Stimulated activated CD4-positive, alpha-beta T cell treated with anti-CD3 and anti-CD28 coated beads, Interleukin-2, amount 100 ng/mL, for 24 hours (primary cell): ENCODE data around the gene SYNE2.
"Not testable (repeated sequence)": the region's sequence is repeated elsewhere in the genome, so short reads cannot be mapped to it uniquely, and the experiment has no call there.

Experiments used
- DNase-seq, 2 donors: peaks; one replicate each; pipeline ENCODE4 v3.0.0-alpha.2; 2020

The SYNE2 gene

GRCh38 chr14:63852817-63853731 lies at the start of gene SYNE2:
SYNE2 (plus strand) TSS chr14:63853004; CDS start chr14:63909149, 56,145 bp downstream.
- DNase-seq = peak; percentile 82 to 88

GRCh38 chr14:63803221-63803791 lies 49.5 kb upstream of the SYNE2 start:
- not testable (repeated sequence) for DNase-seq

GRCh38 chr14:63806064-63806463 lies 46.7 kb upstream of the SYNE2 start:
- not testable (repeated sequence) for DNase-seq

- not testable (repeated sequence) for DNase-seq
Measured at GRCh38 chr14:63811692-63812091, 41.1 kb upstream of the SYNE2 start.

- DNase-seq = no peak
Measured at GRCh38 chr14:63833728-63834127, 19.1 kb upstream of the SYNE2 start.

GRCh38 chr14:63840981-63841380 lies 11.8 kb upstream of the SYNE2 start:
- DNase-seq = peak; percentile 52 to 55

GRCh38 chr14:63843796-63844195 lies 9.0 kb upstream of the SYNE2 start:
- no peak for DNase-seq

- DNase-seq = no peak
Measured at GRCh38 chr14:63848890-63849289, 3.9 kb upstream of the SYNE2 start.

GRCh38 chr14:63852271-63852816 lies 460 bp upstream of the SYNE2 start:
- DNase-seq = no peak

- peak; percentile 41 to 51 for DNase-seq
Measured at GRCh38 chr14:63853831-63854293, 1.1 kb downstream of the SYNE2 start.

- DNase-seq = no peak
Measured at GRCh38 chr14:63854330-63854729, 1.5 kb downstream of the SYNE2 start.

GRCh38 chr14:63855281-63855680 lies 2.5 kb downstream of the SYNE2 start:
- DNase-seq = no peak

GRCh38 chr14:63857466-63858030 lies 4.7 kb downstream of the SYNE2 start:
- peak in 1 of 2 donors; percentile 12 for DNase-seq

- no peak for DNase-seq
Measured at GRCh38 chr14:63860146-63860545, 7.3 kb downstream of the SYNE2 start.

- no peak for DNase-seq
Measured at GRCh38 chr14:63862163-63862562, 9.4 kb downstream of the SYNE2 start.

- no peak for DNase-seq
Measured at GRCh38 chr14:63863004-63863403, 10.2 kb downstream of the SYNE2 start.

GRCh38 chr14:63864775-63865174 lies 12.0 kb downstream of the SYNE2 start:
- DNase-seq = not testable (repeated sequence)

GRCh38 chr14:63867933-63868921 lies 15.4 kb downstream of the SYNE2 start:
- DNase-seq = peak in 1 of 2 donors; percentile 12

GRCh38 chr14:63869940-63870752 lies 17.3 kb downstream of the SYNE2 start:
- DNase-seq = not testable (repeated sequence)

GRCh38 chr14:63870753-63871037 lies 17.9 kb downstream of the SYNE2 start:
- DNase-seq = not testable (repeated sequence)

- DNase-seq = no peak
Measured at GRCh38 chr14:63874223-63874622, 21.4 kb downstream of the SYNE2 start.
